CD4-positive, alpha-beta memory T cell (primary cell): ENCODE results near the gene KRT6B. TPM values are rescaled to one million over a fixed set of nuclear protein-coding genes. Genes with fewer than 3 reads are reported as not detected.
"Not testable (repeated sequence)": the region's sequence is repeated elsewhere in the genome, so short reads cannot be mapped to it uniquely, and the experiment has no call there.

Experiments used
- CTCF ChIA-PET: fragments of 350-600 bp; sonication (Branson Sonifier 250); formaldehyde crosslinking; loops from one replicate; lab custom pipeline; 2021; ENCODE audit warnings: inconsistent platforms; ENCODE audit not compliant: partially characterized antibody; lab: Charles Lee
- POLR2A ChIA-PET: fragments of 350-600 bp; sonication (Branson Sonifier 250); formaldehyde crosslinking; loops from one replicate; lab custom pipeline; 2021; ENCODE audit not compliant: partially characterized antibody; lab: Charles Lee
- DNase-seq, 5 donors: peaks; one replicate each; pipeline versions ENCODE4 v3.0.0 to v3.0.0-alpha.2; 2020 to 2022; ENCODE audit warnings: mixed read lengths in 1 of 5
- H3K27ac ChIP-seq: one replicate; pipeline ENCODE4 v1.7.0; 2013; ENCODE audit warnings: low read depth, low read length
- H3K27me3 ChIP-seq: 2 replicates; pipeline ENCODE4 v1.7.0; 2013; ENCODE audit warnings: mild to moderate bottlenecking, low read length, moderate library complexity; ENCODE audit not compliant: insufficient read depth
- H3K36me3 ChIP-seq: 2 replicates; pipeline ENCODE4 v1.7.0; 2013; ENCODE audit warnings: mild to moderate bottlenecking, low read length, moderate library complexity; ENCODE audit not compliant: insufficient read depth
- H3K4me1 ChIP-seq: 2 replicates; pipeline ENCODE4 v1.7.0; 2013; ENCODE audit warnings: mild to moderate bottlenecking, low read length, moderate library complexity; ENCODE audit not compliant: insufficient read depth
- H3K4me3 ChIP-seq, 2 donors: one replicate each; pipeline ENCODE4 v1.7.0; 2013; ENCODE audit warnings: low read length in 2 of 2, mild to moderate bottlenecking in 1 of 2
- H3K9me3 ChIP-seq, 2 donors: one replicate each; pipeline ENCODE4 v1.7.0; 2013; ENCODE audit warnings: low read length in 2 of 2, control low read depth in 1 of 2; ENCODE audit not compliant: control insufficient read depth in 1 of 2
- H3K27ac Mint-ChIP-seq, 7 donors: one replicate each; pipeline ENCODE4 v1.8.0; 2020 to 2021; ENCODE audit warnings: mixed read lengths in 7 of 7, mild to moderate bottlenecking in 6 of 7, inconsistent platforms in 3 of 7, moderate library complexity in 3 of 7
- H3K27me3 Mint-ChIP-seq, 2 donors: one replicate each; pipeline ENCODE4 v1.8.0; 2020 to 2021; ENCODE audit warnings: mixed read lengths in 2 of 2
- H3K36me3 Mint-ChIP-seq, 2 donors: one replicate each; pipeline ENCODE4 v1.8.0; 2020 to 2021; ENCODE audit warnings: mixed read lengths in 2 of 2, inconsistent platforms in 1 of 2, mild to moderate bottlenecking in 1 of 2
- H3K4me1 Mint-ChIP-seq, 4 donors: one replicate each; pipeline ENCODE4 v1.8.0; 2020 to 2021; ENCODE audit warnings: mixed read lengths in 4 of 4, mild to moderate bottlenecking in 1 of 4
- H3K4me3 Mint-ChIP-seq, 8 donors: one replicate each; pipeline ENCODE4 v1.8.0; 2020 to 2021; ENCODE audit warnings: mixed read lengths in 8 of 8, mild to moderate bottlenecking in 7 of 8, moderate library complexity in 6 of 8, inconsistent platforms in 3 of 8
- H3K9me3 Mint-ChIP-seq, 8 donors: one replicate each; pipeline ENCODE4 v1.8.0; 2020 to 2021; ENCODE audit warnings: mixed read lengths in 8 of 8, mild to moderate bottlenecking in 5 of 8, inconsistent platforms in 3 of 8, moderate library complexity in 1 of 8
- intact Hi-C: fragments of 100-400 bp; cut with micrococcal nuclease; formaldehyde crosslinking; loops from one replicate; pipeline ENCODE4 v1.15.1; 2023
- polyA plus RNA-seq, 2 donors: library from polyadenylated mRNA; unstranded; fragments of 300-500 nt; fragmentation: Illumina TruSeq; gene quantifications; one replicate each; pipeline ENCODE4 v1.2.3, GENCODE V29; 2021
- total RNA-seq, 2 experiments: library from RNA; stranded (reverse); gene quantifications; one replicate each; pipeline ENCODE4 v1.2.3, GENCODE V29; 2021

KRT6B gene
- total RNA-seq: not detected
- polyA plus RNA-seq: not detected

DNA sequence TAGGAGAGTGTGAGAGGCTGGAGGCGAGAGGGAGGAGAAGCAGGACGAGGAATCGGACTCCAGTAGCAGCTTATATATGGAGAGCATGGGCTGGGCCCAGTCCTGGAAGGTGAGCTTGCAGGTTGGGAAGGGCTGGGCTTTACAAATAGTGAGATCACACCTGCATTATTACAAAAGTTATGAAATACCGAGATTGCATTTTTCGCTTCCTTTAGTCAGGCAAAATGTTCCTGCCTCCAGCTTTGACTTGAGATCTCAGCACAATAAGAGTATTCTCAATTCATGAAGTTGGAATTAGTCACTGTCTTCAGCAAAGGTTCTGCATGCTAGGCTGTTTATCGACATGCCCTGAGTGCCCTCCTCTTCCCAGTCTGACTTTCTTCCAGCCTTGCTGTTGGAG lies at the start of gene KRT6B:
TSS of gene KRT6B (minus strand) at position 46 of the 400 bp plus-strand sequence. CDS start 68 bp downstream, outside the sequence.
- ChIA-PET CTCF (no interaction called here), POLR2A (no interaction called here)
- Histone ChIP-seq H3K27me3 (no peaks in the 10 kb centered on the region), H3K36me3 (no peaks in the 10 kb centered on the region), H3K4me3 (no peak within 1 kb of the TSS), H3K9me3 (no peaks in the 10 kb centered on the region), H3K27ac (no peak within 1 kb of the TSS), H3K4me1 (no peaks in the 10 kb centered on the region)
- H3K27ac Mint-ChIP-seq: no peak within 1 kb of the TSS
- DNase-seq: no peak
- no peaks in the 10 kb centered on the region for H3K9me3 Mint-ChIP-seq
- no peak within 1 kb of the TSS for H3K4me3 Mint-ChIP-seq
- peaks cover 0 to 13% (median 5%) of the 10 kb centered on the region in 4 donors for H3K4me1 Mint-ChIP-seq
- H3K27me3 Mint-ChIP-seq: peaks cover 2 to 6% of the 10 kb centered on the region in 2 donors
- H3K36me3 Mint-ChIP-seq: no peaks in the 10 kb centered on the region
- intact Hi-C loops: no loop called here

DNA sequence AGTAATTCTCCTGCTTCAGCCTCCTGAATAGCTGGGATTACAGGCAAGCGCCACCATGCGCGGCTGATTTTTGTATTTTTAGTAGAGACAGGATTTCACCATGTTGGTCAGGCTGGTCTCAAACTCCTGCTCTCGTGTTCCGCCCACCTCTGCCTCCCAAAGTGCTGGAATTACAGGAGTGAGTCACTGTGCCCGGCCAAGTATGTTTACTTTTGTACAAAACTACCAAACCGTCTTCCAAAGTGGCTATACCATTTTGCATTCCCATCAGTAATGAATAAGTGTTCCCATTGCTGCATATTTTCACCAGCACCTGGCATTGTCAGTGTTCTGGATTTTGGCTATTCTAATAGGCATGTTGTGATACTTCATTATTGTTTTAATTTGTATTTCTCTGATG lies 49.5 kb upstream of the KRT6B start:
- Mint-ChIP-seq H3K27ac (no peak overlapping the region), H3K4me3 (no peak overlapping the region), H3K27me3 (peaks cover 8 to 18% of the 10 kb centered on the region in 2 donors), H3K9me3 (peaks cover 0 to 2% (median 0%) of the 10 kb centered on the region in 8 donors), H3K36me3 (no peaks in the 10 kb centered on the region), H3K4me1 (no peaks in the 10 kb centered on the region)
- H3K27ac ChIP-seq: no peak overlapping the region
- no peaks in the 10 kb centered on the region for H3K4me1 ChIP-seq
- no peak overlapping the region for H3K4me3 ChIP-seq
- ChIA-PET CTCF (no interaction called here), POLR2A (no interaction called here)
- H3K27me3 ChIP-seq: no peaks in the 10 kb centered on the region
- H3K36me3 ChIP-seq: no peaks in the 10 kb centered on the region
- DNase-seq: no peak
- no peaks in the 10 kb centered on the region for H3K9me3 ChIP-seq
- intact Hi-C loops: no loop called here

DNA sequence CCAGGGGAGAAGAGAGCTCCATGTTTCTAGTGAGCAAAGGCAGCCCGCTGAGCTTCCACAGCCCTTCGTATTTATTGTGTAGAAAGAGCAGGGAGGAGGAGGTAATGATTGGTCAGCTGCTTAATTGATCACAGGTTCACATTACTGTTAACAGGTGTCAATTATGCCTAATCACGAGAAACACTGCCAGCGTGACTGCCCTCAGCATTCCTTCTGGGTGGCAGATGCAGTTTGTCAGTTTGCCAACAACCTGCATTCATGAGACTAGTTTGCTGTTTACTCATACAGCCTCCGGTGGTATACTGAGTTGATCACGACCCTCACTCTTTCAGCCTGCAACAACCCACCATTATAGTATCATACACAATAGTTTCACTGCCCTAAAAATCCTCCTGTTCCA lies 48.6 kb upstream of the KRT6B start:
- H3K9me3 Mint-ChIP-seq, intact Hi-C loops, POLR2A ChIA-PET, CTCF ChIA-PET, H3K4me1 ChIP-seq, H3K4me3 ChIP-seq, H3K9me3 ChIP-seq, H3K4me1 Mint-ChIP-seq, H3K27ac Mint-ChIP-seq, DNase-seq, H3K27me3 ChIP-seq, H3K27ac ChIP-seq, H3K36me3 ChIP-seq, H3K4me3 Mint-ChIP-seq, H3K36me3 Mint-ChIP-seq: not testable (repeated sequence)
- peaks cover 12 to 13% of the 10 kb centered on the region in 2 donors for H3K27me3 Mint-ChIP-seq

DNA sequence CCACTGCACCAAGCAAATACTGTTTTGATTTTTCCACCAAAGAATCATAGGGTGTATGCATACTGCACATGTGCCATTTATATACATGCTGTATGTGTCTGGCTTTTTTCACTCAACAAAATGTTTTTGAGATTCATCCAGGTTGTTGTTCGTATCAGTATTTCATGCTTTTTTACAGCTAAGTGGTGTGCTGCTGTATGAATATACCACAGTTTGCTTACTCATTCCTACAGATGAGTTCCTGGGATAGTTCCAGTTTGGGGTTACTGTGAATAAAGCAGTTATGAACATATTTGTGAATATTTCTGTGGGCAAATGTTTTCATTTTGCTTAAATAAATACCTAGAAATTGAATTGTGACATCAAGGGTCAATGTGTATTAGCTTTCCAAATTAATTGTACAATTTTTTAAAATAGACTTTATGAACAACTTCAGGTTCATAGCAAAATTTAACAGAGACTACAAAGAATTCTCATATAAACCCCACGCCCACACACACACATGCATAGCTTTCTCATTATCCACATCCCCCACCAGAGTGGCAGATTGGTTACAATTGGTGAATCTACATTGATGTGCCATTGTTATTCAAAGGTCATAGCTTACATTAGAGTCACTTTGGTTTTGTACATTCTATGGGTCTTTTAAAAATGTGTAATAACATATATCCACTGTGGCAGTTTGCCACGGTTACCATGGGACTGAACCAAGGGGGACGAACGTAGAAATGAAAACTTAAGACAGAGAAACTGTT lies 48.0 kb upstream of the KRT6B start:
- no peak overlapping the region for H3K27ac Mint-ChIP-seq
- POLR2A ChIA-PET: no interaction called here

DNA sequence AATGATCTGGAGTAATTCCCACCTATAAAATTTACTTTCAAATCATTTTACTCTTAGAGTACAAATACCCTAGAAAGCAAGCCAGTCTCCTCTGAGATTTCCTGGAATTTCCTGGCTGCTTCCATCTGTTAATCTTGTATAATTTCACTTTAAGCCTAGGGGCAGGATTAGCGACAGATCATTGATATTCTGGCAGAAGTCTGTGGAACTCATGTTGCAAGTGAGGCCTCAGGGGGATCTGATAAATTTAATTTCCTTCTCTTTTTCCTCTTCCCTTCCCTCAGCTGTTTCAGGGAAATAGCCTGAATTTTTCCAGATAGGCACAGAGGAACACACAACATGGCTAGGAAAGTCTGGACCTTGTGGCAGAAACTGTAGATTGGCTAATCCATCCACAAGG lies 47.0 kb upstream of the KRT6B start:
- no peaks in the 10 kb centered on the region for H3K36me3 Mint-ChIP-seq
- H3K27ac Mint-ChIP-seq: no peak overlapping the region
- H3K4me1 ChIP-seq: no peaks in the 10 kb centered on the region
- peaks cover 0 to 2% (median 0%) of the 10 kb centered on the region in 8 donors for H3K9me3 Mint-ChIP-seq
- no peaks in the 10 kb centered on the region for H3K9me3 ChIP-seq
- intact Hi-C loops: no loop called here
- DNase-seq: no peak
- ChIA-PET POLR2A (no interaction called here), CTCF (no interaction called here)
- no peak overlapping the region for H3K27ac ChIP-seq
- no peaks in the 10 kb centered on the region for H3K4me1 Mint-ChIP-seq
- no peaks in the 10 kb centered on the region for H3K27me3 ChIP-seq
- H3K4me3 Mint-ChIP-seq: no peak overlapping the region
- H3K36me3 ChIP-seq: no peaks in the 10 kb centered on the region
- no peak overlapping the region for H3K4me3 ChIP-seq
- H3K27me3 Mint-ChIP-seq: peaks cover 13 to 20% of the 10 kb centered on the region in 2 donors

More for the DNA sequence above, 48.0 kb upstream of the KRT6B start:
- intact Hi-C loops: no loop called here
- H3K4me3 ChIP-seq: no peak overlapping the region
- H3K9me3 Mint-ChIP-seq: peaks cover 0 to 2% (median 0%) of the 10 kb centered on the region in 8 donors
- H3K27me3 Mint-ChIP-seq: peaks cover 13 to 16% of the 10 kb centered on the region in 2 donors
- no peaks in the 10 kb centered on the region for H3K27me3 ChIP-seq
- H3K27ac ChIP-seq: no peak overlapping the region
- H3K36me3 Mint-ChIP-seq: no peaks in the 10 kb centered on the region
- CTCF ChIA-PET: no interaction called here
- no peaks in the 10 kb centered on the region for H3K36me3 ChIP-seq
- H3K4me3 Mint-ChIP-seq: no peak overlapping the region
- H3K4me1 Mint-ChIP-seq: no peaks in the 10 kb centered on the region
- no peaks in the 10 kb centered on the region for H3K9me3 ChIP-seq
- no peak for DNase-seq
- H3K4me1 ChIP-seq: no peaks in the 10 kb centered on the region

DNA sequence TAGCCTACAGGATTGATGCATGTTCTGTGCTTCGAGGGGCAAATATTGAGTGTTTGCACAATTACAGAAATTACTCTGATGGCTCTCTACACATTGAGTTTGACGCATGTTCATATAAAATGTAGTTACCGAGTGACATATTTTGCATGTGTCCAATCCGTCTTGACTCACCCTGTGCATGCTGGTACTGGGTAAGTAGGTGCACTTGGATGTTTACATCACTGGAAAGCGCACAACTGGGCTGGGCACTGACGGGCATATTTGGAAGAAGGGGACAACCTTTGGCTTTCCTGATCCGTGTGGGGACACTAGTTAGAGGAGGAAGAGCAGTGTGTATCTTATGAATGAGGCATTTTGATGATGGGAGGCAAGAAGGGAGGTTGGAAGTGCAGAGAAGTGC lies 46.0 kb upstream of the KRT6B start:
- Mint-ChIP-seq H3K27me3 (peaks cover 16 to 27% of the 10 kb centered on the region in 2 donors), H3K27ac (no peak overlapping the region), H3K4me1 (no peaks in the 10 kb centered on the region), H3K4me3 (no peak overlapping the region), H3K36me3 (no peaks in the 10 kb centered on the region), H3K9me3 (peaks cover 0 to 2% (median 0%) of the 10 kb centered on the region in 8 donors)
- no peak overlapping the region for H3K27ac ChIP-seq
- no peak overlapping the region for H3K4me3 ChIP-seq
- no peak for DNase-seq
- H3K27me3 ChIP-seq: no peaks in the 10 kb centered on the region
- ChIA-PET POLR2A (no interaction called here), CTCF (no interaction called here)
- no peaks in the 10 kb centered on the region for H3K36me3 ChIP-seq
- H3K4me1 ChIP-seq: no peaks in the 10 kb centered on the region
- intact Hi-C loops: no loop called here
- no peaks in the 10 kb centered on the region for H3K9me3 ChIP-seq

DNA sequence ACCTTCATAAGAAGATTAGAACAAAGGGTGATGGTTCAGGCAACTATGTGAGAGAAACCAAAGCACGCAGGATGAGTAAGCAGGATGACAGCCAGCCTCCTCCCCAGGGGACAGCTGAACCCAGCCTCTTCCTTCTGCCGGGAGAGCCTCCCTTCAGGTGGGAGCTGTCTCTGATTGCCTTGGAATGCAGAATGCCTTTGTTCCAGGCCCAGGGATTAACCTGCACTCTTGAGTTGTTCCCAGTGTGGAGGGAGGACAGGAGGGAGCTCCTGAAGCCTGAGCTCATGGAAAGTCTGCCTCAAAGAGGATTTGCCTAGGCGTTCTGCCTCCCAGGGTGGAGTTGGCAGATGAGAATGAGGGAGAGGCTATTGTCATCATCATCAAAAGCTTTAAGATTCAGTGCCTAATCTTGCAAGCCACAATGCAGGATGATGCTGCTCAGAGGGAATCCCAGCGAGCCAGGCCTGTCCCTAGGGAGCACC lies 44.7 kb upstream of the KRT6B start:
- H3K36me3 Mint-ChIP-seq: no peaks in the 10 kb centered on the region

More for the DNA sequence above, 44.7 kb upstream of the KRT6B start:
- H3K4me3 ChIP-seq: no peak overlapping the region
- H3K27ac ChIP-seq: no peak overlapping the region
- H3K27me3 ChIP-seq: no peaks in the 10 kb centered on the region
- ChIA-PET CTCF (no interaction called here), POLR2A (no interaction called here)
- no peaks in the 10 kb centered on the region for H3K4me1 Mint-ChIP-seq
- H3K4me1 ChIP-seq: no peaks in the 10 kb centered on the region
- H3K27ac Mint-ChIP-seq: no peak overlapping the region
- no peak for DNase-seq
- H3K9me3 Mint-ChIP-seq: peaks cover 0 to 2% (median 0%) of the 10 kb centered on the region in 8 donors
- peaks cover 19 to 32% of the 10 kb centered on the region in 2 donors for H3K27me3 Mint-ChIP-seq
- no peaks in the 10 kb centered on the region for H3K9me3 ChIP-seq
- intact Hi-C loops: no loop called here
- no peak overlapping the region for H3K4me3 Mint-ChIP-seq
- H3K36me3 ChIP-seq: no peaks in the 10 kb centered on the region
